Lung microvascular endothelial cell (primary cell): ENCODE data around the gene SLC17A3. TPM values are rescaled to one million over a fixed set of nuclear protein-coding genes. Genes with fewer than 3 reads are reported as not detected.

Experiments
- DNase-seq, 2 donors: peaks; one replicate each; pipeline versions ENCODE4 v3.0.0 to v3.0.0-alpha.2; 2010; ENCODE audit warnings: low read depth in 2 of 2
- total RNA-seq: library from RNA; depleted of rRNA; stranded (reverse); fragments of >200 nt; gene quantifications from 2 replicates; pipeline ENCODE4 v1.2.1, GENCODE V29; 2014

SLC17A3 gene
- total RNA-seq, 1 donor from 2014 or later, result not detected

- DNase-seq, result peak in 1 of 2 donors; percentile 43
Measured at GRCh38 chr6:25835442-25836283, 38.4 kb downstream of the SLC17A3 start.

GRCh38 chr6:25834950-25835349, 39.1 kb downstream of the SLC17A3 start:
- DNase-seq, result peak in 1 of 2 donors; percentile 37

- DNase-seq, result no peak
Measured at GRCh38 chr6:25833136-25833535, 40.9 kb downstream of the SLC17A3 start.

- DNase-seq, result no peak
Measured at GRCh38 chr6:25832670-25833069, 41.4 kb downstream of the SLC17A3 start.

GRCh38 chr6:25832307-25832662, 41.8 kb downstream of the SLC17A3 start:
- DNase-seq, result no peak

- DNase-seq, result no peak
Measured at GRCh38 chr6:25831532-25832306, 42.3 kb downstream of the SLC17A3 start, which contains the start of gene SLC17A1. Gene SLC17A1, minus strand, starts transcription at chr6:25832052. Its CDS starts 1,495 bp downstream, at chr6:25830557.

- DNase-seq, result no peak
Measured at GRCh38 chr6:25830458-25830857, 43.6 kb downstream of the SLC17A3 start.

GRCh38 chr6:25829375-25829774, 44.7 kb downstream of the SLC17A3 start:
- DNase-seq, result no peak

GRCh38 chr6:25821341-25821740, 52.7 kb downstream of the SLC17A3 start:
- DNase-seq, result no peak

GRCh38 chr6:25816252-25816651, 57.8 kb downstream of the SLC17A3 start:
- DNase-seq, result no peak

GRCh38 chr6:25815194-25815593, 58.8 kb downstream of the SLC17A3 start:
- DNase-seq, result no peak

GRCh38 chr6:25804804-25805203, 69.2 kb downstream of the SLC17A3 start:
- no peak for DNase-seq

GRCh38 chr6:25801436-25801835, 72.6 kb downstream of the SLC17A3 start:
- no peak for DNase-seq

Other genes starting within 250 kb of the SLC17A3 start
- not detected in 2 replicates for gene SCGN, start 222.0 kb downstream of the SLC17A3 start, total RNA-seq
- gene SLC17A4, start 119.5 kb downstream of the SLC17A3 start, total RNA-seq, result not detected in 2 replicates
- gene SLC17A1, start 42.2 kb downstream of the SLC17A3 start, total RNA-seq, result not detected in 2 replicates
- not detected in 2 replicates for gene SLC17A2, start 56.4 kb upstream of the SLC17A3 start, total RNA-seq
- 4.8 and 5.9 TPM in 2 replicates for gene TRIM38, start 88.6 kb upstream of the SLC17A3 start, total RNA-seq
- 1.4 and 1.7 TPM in 2 replicates for gene HFE, start 213.2 kb upstream of the SLC17A3 start, total RNA-seq